Activated CD4-positive, alpha-beta memory T cell treated with anti-CD3 and anti-CD28 coated beads for 36 hours (primary cell): ENCODE data around the gene TRMU. TPM values are rescaled to one million over a fixed set of nuclear protein-coding genes. Genes with fewer than 3 reads are reported as not detected.

Experiments
- CTCF ChIA-PET: fragments of 350-600 bp; sonication (Branson Sonifier 250); formaldehyde crosslinking; loops from one replicate; lab custom pipeline; 2021; ENCODE audit warnings: antibody characterized with exemption, inconsistent platforms; lab: Charles Lee
- POLR2A ChIA-PET: fragments of 350-600 bp; sonication (Branson Sonifier 250); formaldehyde crosslinking; loops from one replicate; lab custom pipeline; 2021; ENCODE audit warnings: antibody characterized with exemption; lab: Charles Lee
- DNase-seq: peaks from one replicate; pipeline ENCODE4 v3.0.0-alpha.2; 2020
- H3K27ac Mint-ChIP-seq: one replicate; pipeline ENCODE4 v1.8.0; 2021; ENCODE audit warnings: mixed read lengths
- H3K27me3 Mint-ChIP-seq: one replicate; pipeline ENCODE4 v1.8.0; 2021; ENCODE audit warnings: mixed read lengths
- H3K36me3 Mint-ChIP-seq: one replicate; pipeline ENCODE4 v1.8.0; 2021; ENCODE audit warnings: mixed read lengths
- H3K4me1 Mint-ChIP-seq: one replicate; pipeline ENCODE4 v1.8.0; 2021; ENCODE audit warnings: low read depth, mixed read lengths
- H3K4me3 Mint-ChIP-seq: one replicate; pipeline ENCODE4 v1.8.0; 2021; ENCODE audit warnings: mild to moderate bottlenecking, mixed read lengths
- H3K9me3 Mint-ChIP-seq: one replicate; pipeline ENCODE4 v1.8.0; 2021; ENCODE audit warnings: mixed read lengths
- intact Hi-C: fragments of 100-400 bp; cut with micrococcal nuclease; formaldehyde crosslinking; loops from one replicate; pipeline ENCODE4 v1.15.1; 2023
- total RNA-seq, 2 experiments: library from RNA; stranded (reverse); gene quantifications; one replicate each; pipeline ENCODE4 v1.2.3, GENCODE V29; 2021

The TRMU gene
- total RNA-seq, 2 experiments from 2014 or later: 61.3 to 63.2 TPM

- CTCF ChIA-PET: interaction anchor here (0.7 kb wide), 1 partner anchor 20 kb away, joined by 3 read pairs; no protein-coding TSS in a partner anchor
- intact Hi-C loops: no loop called here
- Mint-ChIP-seq H3K27ac (no peak overlapping the region), H3K4me1 (no peaks in the 10 kb centered on the region), H3K36me3 (peaks cover 51% of the 10 kb centered on the region), H3K27me3 (no peaks in the 10 kb centered on the region), H3K9me3 (no peaks in the 10 kb centered on the region), H3K4me3 (no peak overlapping the region)
- POLR2A ChIA-PET: no interaction called here
- no peak for DNase-seq
Observed at GRCh38 chr22:46346680-46347405, 11.3 kb downstream of the TRMU start.

- no peak for DNase-seq
- Mint-ChIP-seq H3K4me1 (no peaks in the 10 kb centered on the region), H3K36me3 (peaks cover 58% of the 10 kb centered on the region), H3K9me3 (no peaks in the 10 kb centered on the region), H3K27me3 (no peaks in the 10 kb centered on the region), H3K27ac (no peak overlapping the region), H3K4me3 (no peak overlapping the region)
- POLR2A ChIA-PET: no interaction called here
- CTCF ChIA-PET: no interaction called here
- intact Hi-C loops: no loop called here
Observed at GRCh38 chr22:46347646-46348045, 12.1 kb downstream of the TRMU start.

- Mint-ChIP-seq H3K27ac (no peak overlapping the region), H3K27me3 (no peaks in the 10 kb centered on the region), H3K4me1 (no peaks in the 10 kb centered on the region), H3K4me3 (no peak overlapping the region), H3K9me3 (no peaks in the 10 kb centered on the region), H3K36me3 (peaks cover 58% of the 10 kb centered on the region)
- no peak for DNase-seq
- intact Hi-C loops: no loop called here
- POLR2A ChIA-PET: no interaction called here
- CTCF ChIA-PET: no interaction called here
Observed at GRCh38 chr22:46348099-46348695, 12.7 kb downstream of the TRMU start.

- peaks cover 58% of the 10 kb centered on the region for H3K36me3 Mint-ChIP-seq
- ChIA-PET CTCF (no interaction called here), POLR2A (no interaction called here)
- H3K27ac Mint-ChIP-seq: no peak overlapping the region
- no peaks in the 10 kb centered on the region for H3K4me1 Mint-ChIP-seq
- H3K27me3 Mint-ChIP-seq: no peaks in the 10 kb centered on the region
- intact Hi-C loops: no loop called here
- H3K9me3 Mint-ChIP-seq: no peaks in the 10 kb centered on the region
- no peak overlapping the region for H3K4me3 Mint-ChIP-seq
- DNase-seq: no peak
Observed at GRCh38 chr22:46349238-46349637, 13.7 kb downstream of the TRMU start.

GRCh38 chr22:46349681-46350080 is 14.2 kb downstream of the TRMU start:
- Mint-ChIP-seq H3K36me3 (peaks cover 55% of the 10 kb centered on the region), H3K4me1 (no peaks in the 10 kb centered on the region), H3K4me3 (no peak overlapping the region), H3K27ac (no peak overlapping the region), H3K27me3 (no peaks in the 10 kb centered on the region), H3K9me3 (no peaks in the 10 kb centered on the region)
- intact Hi-C loops: no loop called here
- ChIA-PET POLR2A (no interaction called here), CTCF (interaction anchor here (0.8 kb wide), 1 partner anchor 17 kb away, joined by 3 read pairs; no protein-coding TSS in a partner anchor)
- no peak for DNase-seq

- CTCF ChIA-PET: interaction anchor here (0.8 kb wide), 1 partner anchor 17 kb away, joined by 3 read pairs; no protein-coding TSS in a partner anchor
- no peak overlapping the region for H3K27ac Mint-ChIP-seq
- DNase-seq: no peak
- H3K27me3 Mint-ChIP-seq: no peaks in the 10 kb centered on the region
- no peak overlapping the region for H3K4me3 Mint-ChIP-seq
- H3K36me3 Mint-ChIP-seq: peaks cover 53% of the 10 kb centered on the region
- intact Hi-C loops: no loop called here
- H3K9me3 Mint-ChIP-seq: no peaks in the 10 kb centered on the region
- POLR2A ChIA-PET: no interaction called here
- H3K4me1 Mint-ChIP-seq: no peaks in the 10 kb centered on the region
Observed at GRCh38 chr22:46350121-46350520, 14.6 kb downstream of the TRMU start.

GRCh38 chr22:46350646-46351045 is 15.1 kb downstream of the TRMU start:
- peaks cover 56% of the 10 kb centered on the region for H3K36me3 Mint-ChIP-seq
- no peak overlapping the region for H3K4me3 Mint-ChIP-seq
- H3K4me1 Mint-ChIP-seq: no peaks in the 10 kb centered on the region
- H3K27ac Mint-ChIP-seq: no peak overlapping the region
- H3K9me3 Mint-ChIP-seq: no peaks in the 10 kb centered on the region
- H3K27me3 Mint-ChIP-seq: no peaks in the 10 kb centered on the region
- intact Hi-C loops: no loop called here
- no peak for DNase-seq
- ChIA-PET POLR2A (no interaction called here), CTCF (no interaction called here)

GRCh38 chr22:46351131-46351735 is 15.7 kb downstream of the TRMU start:
- DNase-seq: no peak
- Mint-ChIP-seq H3K4me3 (no peak overlapping the region), H3K36me3 (peaks cover 50% of the 10 kb centered on the region), H3K4me1 (no peaks in the 10 kb centered on the region), H3K27me3 (no peaks in the 10 kb centered on the region), H3K9me3 (no peaks in the 10 kb centered on the region), H3K27ac (no peak overlapping the region)
- CTCF ChIA-PET: no interaction called here
- POLR2A ChIA-PET: no interaction called here
- intact Hi-C loops: no loop called here

- H3K36me3 Mint-ChIP-seq: peaks cover 46% of the 10 kb centered on the region
- DNase-seq: no peak
- H3K9me3 Mint-ChIP-seq: no peaks in the 10 kb centered on the region
- H3K4me3 Mint-ChIP-seq: no peak overlapping the region
- H3K4me1 Mint-ChIP-seq: no peaks in the 10 kb centered on the region
- ChIA-PET CTCF (no interaction called here), POLR2A (no interaction called here)
- intact Hi-C loops: no loop called here
- H3K27me3 Mint-ChIP-seq: no peaks in the 10 kb centered on the region
- no peak overlapping the region for H3K27ac Mint-ChIP-seq
Observed at GRCh38 chr22:46351767-46352166, 16.3 kb downstream of the TRMU start.

- Mint-ChIP-seq H3K27ac (no peak overlapping the region), H3K9me3 (no peaks in the 10 kb centered on the region), H3K4me3 (no peak overlapping the region), H3K4me1 (no peaks in the 10 kb centered on the region), H3K36me3 (peaks cover 44% of the 10 kb centered on the region), H3K27me3 (no peaks in the 10 kb centered on the region)
- intact Hi-C loops: no loop called here
- no peak for DNase-seq
- ChIA-PET CTCF (no interaction called here), POLR2A (no interaction called here)
Observed at GRCh38 chr22:46352276-46352675, 16.8 kb downstream of the TRMU start.

GRCh38 chr22:46352691-46353386 is 17.3 kb downstream of the TRMU start:
- H3K36me3 Mint-ChIP-seq: peaks cover 45% of the 10 kb centered on the region

GRCh38 chr22:46353483-46354105 is 18.1 kb downstream of the TRMU start:
- POLR2A ChIA-PET: no interaction called here
- CTCF ChIA-PET: no interaction called here
- Mint-ChIP-seq H3K4me1 (no peaks in the 10 kb centered on the region), H3K9me3 (no peaks in the 10 kb centered on the region), H3K4me3 (no peak overlapping the region), H3K27ac (no peak overlapping the region), H3K27me3 (no peaks in the 10 kb centered on the region), H3K36me3 (peaks cover 43% of the 10 kb centered on the region)
- intact Hi-C loops: no loop called here
- no peak for DNase-seq

More at GRCh38 chr22:46352691-46353386, 17.3 kb downstream of the TRMU start:
- DNase-seq: peak; percentile 16
- ChIA-PET POLR2A (no interaction called here), CTCF (no interaction called here)
- H3K27ac Mint-ChIP-seq: no peak overlapping the region
- intact Hi-C loops: no loop called here
- H3K9me3 Mint-ChIP-seq: no peaks in the 10 kb centered on the region
- no peaks in the 10 kb centered on the region for H3K4me1 Mint-ChIP-seq
- H3K27me3 Mint-ChIP-seq: no peaks in the 10 kb centered on the region
- no peak overlapping the region for H3K4me3 Mint-ChIP-seq
